Erythroblast (primary cell): Measurements from ENCODE around the gene STK38L.

Source experiments
- GATA1 ChIP-seq: IDR thresholded peaks from 2 replicates; pipeline ENCODE4 v1.6.1; 2011; ENCODE audit warnings: low read depth, mild to moderate bottlenecking, control low read depth, low read length, moderate library complexity
- POLR2A ChIP-seq: IDR thresholded peaks from 2 replicates; pipeline ENCODE4 v1.6.1; 2011; ENCODE audit warnings: mild to moderate bottlenecking, low read length

DNA sequence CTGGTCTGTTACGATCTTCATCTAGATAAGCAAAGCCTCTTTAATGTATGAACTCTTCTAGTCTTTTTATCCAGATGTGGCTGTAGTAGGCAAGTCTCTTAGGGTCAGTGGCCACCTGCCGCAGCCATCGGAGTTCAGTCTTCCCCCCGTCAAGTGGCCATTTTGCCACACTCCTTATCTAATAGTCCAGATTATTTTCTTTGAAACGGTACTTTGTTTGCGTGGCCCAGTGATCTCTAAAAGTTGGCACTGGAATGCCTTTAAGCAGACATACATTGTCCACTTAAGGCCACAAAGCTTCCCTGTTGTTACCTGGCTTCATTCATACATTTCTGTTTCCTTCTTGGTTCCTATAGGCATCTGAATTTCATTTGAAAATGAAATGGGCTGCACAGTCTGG lies 52.6 kb downstream of the STK38L start:
- no peak for TF ChIP-seq POLR2A
- no peak for TF ChIP-seq GATA1
